HG03571 (cell line): ENCODE data around the gene CASP10.
A peak's percentile ranks its signal among the peaks of the same experiment; 100 is the strongest.
"Not testable (repeated sequence)": the region's sequence is repeated elsewhere in the genome, so short reads cannot be mapped to it uniquely, and the experiment has no call there.

Source experiments
- ATAC-seq: cut with Tn5 transposase; IDR thresholded peaks from one replicate; pipeline ENCODE4 v1.9.1; 2021; ENCODE audit not compliant: unreplicated experiment

CASP10 gene

GRCh38 chr2:201232467-201232815 lies 49.5 kb downstream of the CASP10 start:
- ATAC-seq: no peak

GRCh38 chr2:201233192-201233811 lies 50.4 kb downstream of the CASP10 start:
- peak; percentile 85 for ATAC-seq

- ATAC-seq: peak; percentile 10
Observed at GRCh38 chr2:201233812-201234662, 51.1 kb downstream of the CASP10 start.

- no peak for ATAC-seq
Observed at GRCh38 chr2:201234663-201235135, 51.8 kb downstream of the CASP10 start.

- ATAC-seq: no peak
Observed at GRCh38 chr2:201235860-201236811, 53.2 kb downstream of the CASP10 start.

GRCh38 chr2:201237486-201238123 lies 54.7 kb downstream of the CASP10 start:
- no peak for ATAC-seq

GRCh38 chr2:201239167-201239935 lies 56.4 kb downstream of the CASP10 start:
- ATAC-seq: not testable (repeated sequence)

- ATAC-seq: no peak
Observed at GRCh38 chr2:201242571-201243277, 59.8 kb downstream of the CASP10 start.

- ATAC-seq: no peak
Observed at GRCh38 chr2:201244829-201245228, 61.9 kb downstream of the CASP10 start.

- ATAC-seq: no peak
Observed at GRCh38 chr2:201246280-201246679, 63.3 kb downstream of the CASP10 start.

GRCh38 chr2:201248288-201248844 lies 65.4 kb downstream of the CASP10 start:
- ATAC-seq: no peak

- ATAC-seq: no peak
Observed at GRCh38 chr2:201249889-201250288, 66.9 kb downstream of the CASP10 start.

- ATAC-seq: no peak
Observed at GRCh38 chr2:201250741-201251140, 67.8 kb downstream of the CASP10 start.

- ATAC-seq: no peak
Observed at GRCh38 chr2:201254081-201254730, 71.3 kb downstream of the CASP10 start.

GRCh38 chr2:201255408-201256033 lies 72.6 kb downstream of the CASP10 start:
- no peak for ATAC-seq

GRCh38 chr2:201256082-201256481 lies 73.1 kb downstream of the CASP10 start:
- ATAC-seq: no peak

GRCh38 chr2:201257381-201257955 lies 74.5 kb downstream of the CASP10 start:
- ATAC-seq: peak; percentile 37
